ENCODE results near the gene OLIG3.

DNA sequence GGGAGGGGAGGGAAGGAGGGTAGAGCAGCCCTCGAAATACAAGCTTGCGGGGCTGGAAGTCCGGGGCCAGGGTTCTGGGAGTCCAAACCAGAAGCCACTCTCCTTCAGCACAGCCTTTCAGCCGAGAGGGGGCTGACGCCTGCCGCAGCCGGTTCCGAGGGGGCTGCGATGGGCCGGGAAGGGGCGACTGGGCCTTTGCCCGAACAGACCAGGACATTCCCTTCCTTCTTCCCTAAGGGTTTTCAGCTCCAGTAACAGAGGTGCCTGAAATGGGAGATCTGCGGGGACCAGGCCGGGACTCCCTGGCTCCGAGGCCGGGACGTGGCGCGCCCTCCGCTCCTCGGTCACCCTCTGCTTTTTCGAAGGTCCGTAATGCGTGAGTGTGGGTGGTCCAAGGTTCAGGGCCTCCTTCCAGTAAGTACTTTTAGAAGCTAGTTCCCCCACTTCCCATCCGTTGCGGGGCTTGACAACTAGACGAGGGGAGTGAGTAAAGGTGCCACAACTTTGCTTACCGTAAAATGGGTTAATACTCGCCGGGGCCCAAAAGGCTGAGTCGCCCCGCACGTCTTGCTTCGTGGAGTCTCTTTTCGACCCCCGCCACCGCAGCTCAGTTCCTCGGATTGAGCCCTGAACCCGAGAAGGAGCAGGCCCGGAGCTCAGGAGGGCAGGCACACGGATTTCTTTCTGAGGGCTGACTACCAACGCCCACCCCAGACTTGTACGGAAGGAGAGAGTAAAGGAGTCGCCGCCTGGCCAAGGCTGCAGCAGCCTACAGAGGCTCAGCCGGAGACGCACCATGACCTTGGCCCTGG is 2.9 kb upstream of the OLIG3 start:
- TF ChIP-seq, protein P1, sequence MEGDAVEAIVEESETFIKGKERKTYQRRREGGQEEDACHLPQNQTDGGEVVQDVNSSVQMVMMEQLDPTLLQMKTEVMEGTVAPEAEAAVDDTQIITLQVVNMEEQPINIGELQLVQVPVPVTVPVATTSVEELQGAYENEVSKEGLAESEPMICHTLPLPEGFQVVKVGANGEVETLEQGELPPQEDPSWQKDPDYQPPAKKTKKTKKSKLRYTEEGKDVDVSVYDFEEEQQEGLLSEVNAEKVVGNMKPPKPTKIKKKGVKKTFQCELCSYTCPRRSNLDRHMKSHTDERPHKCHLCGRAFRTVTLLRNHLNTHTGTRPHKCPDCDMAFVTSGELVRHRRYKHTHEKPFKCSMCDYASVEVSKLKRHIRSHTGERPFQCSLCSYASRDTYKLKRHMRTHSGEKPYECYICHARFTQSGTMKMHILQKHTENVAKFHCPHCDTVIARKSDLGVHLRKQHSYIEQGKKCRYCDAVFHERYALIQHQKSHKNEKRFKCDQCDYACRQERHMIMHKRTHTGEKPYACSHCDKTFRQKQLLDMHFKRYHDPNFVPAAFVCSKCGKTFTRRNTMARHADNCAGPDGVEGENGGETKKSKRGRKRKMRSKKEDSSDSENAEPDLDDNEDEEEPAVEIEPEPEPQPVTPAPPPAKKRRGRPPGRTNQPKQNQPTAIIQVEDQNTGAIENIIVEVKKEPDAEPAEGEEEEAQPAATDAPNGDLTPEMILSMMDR (IDR thresholded peaks at IDR 0.05; ENCODE audit: insufficient read depth, low read length) = no peak
- TF ChIP-seq POLR2AphosphoS5 (IDR thresholded peaks at IDR 0.05; ENCODE audit: low read depth) = no peak
- TF ChIP-seq SPI1 (IDR thresholded peaks at IDR 0.05; ENCODE audit: borderline replicate concordance, low read depth) = no peak
- TF ChIP-seq, protein P2, sequence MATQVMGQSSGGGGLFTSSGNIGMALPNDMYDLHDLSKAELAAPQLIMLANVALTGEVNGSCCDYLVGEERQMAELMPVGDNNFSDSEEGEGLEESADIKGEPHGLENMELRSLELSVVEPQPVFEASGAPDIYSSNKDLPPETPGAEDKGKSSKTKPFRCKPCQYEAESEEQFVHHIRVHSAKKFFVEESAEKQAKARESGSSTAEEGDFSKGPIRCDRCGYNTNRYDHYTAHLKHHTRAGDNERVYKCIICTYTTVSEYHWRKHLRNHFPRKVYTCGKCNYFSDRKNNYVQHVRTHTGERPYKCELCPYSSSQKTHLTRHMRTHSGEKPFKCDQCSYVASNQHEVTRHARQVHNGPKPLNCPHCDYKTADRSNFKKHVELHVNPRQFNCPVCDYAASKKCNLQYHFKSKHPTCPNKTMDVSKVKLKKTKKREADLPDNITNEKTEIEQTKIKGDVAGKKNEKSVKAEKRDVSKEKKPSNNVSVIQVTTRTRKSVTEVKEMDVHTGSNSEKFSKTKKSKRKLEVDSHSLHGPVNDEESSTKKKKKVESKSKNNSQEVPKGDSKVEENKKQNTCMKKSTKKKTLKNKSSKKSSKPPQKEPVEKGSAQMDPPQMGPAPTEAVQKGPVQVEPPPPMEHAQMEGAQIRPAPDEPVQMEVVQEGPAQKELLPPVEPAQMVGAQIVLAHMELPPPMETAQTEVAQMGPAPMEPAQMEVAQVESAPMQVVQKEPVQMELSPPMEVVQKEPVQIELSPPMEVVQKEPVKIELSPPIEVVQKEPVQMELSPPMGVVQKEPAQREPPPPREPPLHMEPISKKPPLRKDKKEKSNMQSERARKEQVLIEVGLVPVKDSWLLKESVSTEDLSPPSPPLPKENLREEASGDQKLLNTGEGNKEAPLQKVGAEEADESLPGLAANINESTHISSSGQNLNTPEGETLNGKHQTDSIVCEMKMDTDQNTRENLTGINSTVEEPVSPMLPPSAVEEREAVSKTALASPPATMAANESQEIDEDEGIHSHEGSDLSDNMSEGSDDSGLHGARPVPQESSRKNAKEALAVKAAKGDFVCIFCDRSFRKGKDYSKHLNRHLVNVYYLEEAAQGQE (IDR thresholded peaks at IDR 0.05; ENCODE audit: insufficient replicate concordance, low read depth) = no peak
